K562 treated with DMSO at 1 percent for 12 hours (cell line): Measurements from ENCODE around the gene NGEF. TPM values are rescaled to one million over a fixed set of nuclear protein-coding genes. Genes with fewer than 3 reads are reported as not detected.

ENCODE experiments used
- total RNA-seq: library from RNA; unstranded; fragments of 300-600 nt; gene quantifications from 2 replicates; pipeline ENCODE4 v1.2.3, GENCODE V29; 2022; ENCODE audit not compliant: insufficient read depth

The NGEF gene, protein sequence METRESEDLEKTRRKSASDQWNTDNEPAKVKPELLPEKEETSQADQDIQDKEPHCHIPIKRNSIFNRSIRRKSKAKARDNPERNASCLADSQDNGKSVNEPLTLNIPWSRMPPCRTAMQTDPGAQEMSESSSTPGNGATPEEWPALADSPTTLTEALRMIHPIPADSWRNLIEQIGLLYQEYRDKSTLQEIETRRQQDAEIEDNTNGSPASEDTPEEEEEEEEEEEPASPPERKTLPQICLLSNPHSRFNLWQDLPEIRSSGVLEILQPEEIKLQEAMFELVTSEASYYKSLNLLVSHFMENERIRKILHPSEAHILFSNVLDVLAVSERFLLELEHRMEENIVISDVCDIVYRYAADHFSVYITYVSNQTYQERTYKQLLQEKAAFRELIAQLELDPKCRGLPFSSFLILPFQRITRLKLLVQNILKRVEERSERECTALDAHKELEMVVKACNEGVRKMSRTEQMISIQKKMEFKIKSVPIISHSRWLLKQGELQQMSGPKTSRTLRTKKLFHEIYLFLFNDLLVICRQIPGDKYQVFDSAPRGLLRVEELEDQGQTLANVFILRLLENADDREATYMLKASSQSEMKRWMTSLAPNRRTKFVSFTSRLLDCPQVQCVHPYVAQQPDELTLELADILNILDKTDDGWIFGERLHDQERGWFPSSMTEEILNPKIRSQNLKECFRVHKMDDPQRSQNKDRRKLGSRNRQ
- not detected in 2 replicates for total RNA-seq

DNA sequence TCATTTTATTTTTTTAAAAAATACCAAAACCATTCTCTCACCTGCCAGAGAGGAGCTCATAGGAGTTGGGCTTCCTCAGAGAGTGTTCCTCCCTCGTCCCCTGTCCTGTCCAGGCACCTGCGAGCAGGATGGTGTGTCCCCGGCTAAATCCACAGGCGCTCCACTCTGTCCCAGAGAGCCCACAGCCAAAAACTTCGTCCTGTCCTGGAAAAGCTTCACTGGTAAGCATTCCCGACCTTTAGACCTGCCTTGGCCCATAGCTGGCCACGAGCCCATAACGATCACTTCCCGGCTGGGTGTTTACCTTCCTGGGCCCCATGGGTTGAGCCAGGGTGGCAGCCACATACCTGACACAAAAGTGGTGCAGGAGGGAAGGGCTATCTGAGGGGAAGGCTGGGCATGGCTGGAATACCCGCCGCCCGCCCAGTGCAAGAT, at the start of gene NGEF:
NGEF (minus strand) TSS at position 230 of the 435 bp plus-strand sequence. CDS start 38,366 bp downstream, outside the sequence.

DNA sequence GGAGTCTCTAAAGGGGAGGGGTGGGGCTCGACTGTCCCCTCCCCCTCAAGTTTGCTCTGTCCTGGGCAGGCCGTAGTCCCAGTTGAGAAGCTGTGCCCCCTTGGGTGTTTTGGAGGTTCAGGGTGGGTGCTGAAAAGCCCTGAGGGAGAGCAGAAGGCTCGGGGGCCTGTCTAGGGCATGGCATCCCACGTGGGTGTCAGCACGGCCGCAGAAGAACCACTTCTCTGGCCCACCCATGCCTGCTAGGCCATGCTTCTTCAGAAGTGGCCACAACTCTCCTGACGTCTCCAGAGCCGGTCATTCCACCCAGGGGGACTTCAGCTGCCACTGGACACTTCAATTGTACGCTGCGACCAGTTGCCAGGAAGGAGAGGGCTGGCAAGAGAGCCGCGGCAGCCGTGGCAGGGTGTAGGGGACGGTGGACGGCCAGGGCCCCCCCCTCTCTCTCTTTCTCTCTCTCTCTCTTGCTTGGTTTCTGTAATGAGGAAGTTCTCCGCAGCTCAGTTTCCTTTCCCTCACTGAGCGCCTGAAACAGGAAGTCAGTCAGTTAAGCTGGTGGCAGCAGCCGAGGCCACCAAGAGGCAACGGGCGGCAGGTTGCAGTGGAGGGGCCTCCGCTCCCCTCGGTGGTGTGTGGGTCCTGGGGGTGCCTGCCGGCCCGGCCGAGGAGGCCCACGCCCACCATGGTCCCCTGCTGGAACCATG, 46.9 kb upstream of the NGEF start, which contains the start of gene INPP5D:
INPP5D (plus strand) TSS at position 546 of the 704 bp plus-strand sequence; CDS start at position 683, 137 bp downstream.

DNA sequence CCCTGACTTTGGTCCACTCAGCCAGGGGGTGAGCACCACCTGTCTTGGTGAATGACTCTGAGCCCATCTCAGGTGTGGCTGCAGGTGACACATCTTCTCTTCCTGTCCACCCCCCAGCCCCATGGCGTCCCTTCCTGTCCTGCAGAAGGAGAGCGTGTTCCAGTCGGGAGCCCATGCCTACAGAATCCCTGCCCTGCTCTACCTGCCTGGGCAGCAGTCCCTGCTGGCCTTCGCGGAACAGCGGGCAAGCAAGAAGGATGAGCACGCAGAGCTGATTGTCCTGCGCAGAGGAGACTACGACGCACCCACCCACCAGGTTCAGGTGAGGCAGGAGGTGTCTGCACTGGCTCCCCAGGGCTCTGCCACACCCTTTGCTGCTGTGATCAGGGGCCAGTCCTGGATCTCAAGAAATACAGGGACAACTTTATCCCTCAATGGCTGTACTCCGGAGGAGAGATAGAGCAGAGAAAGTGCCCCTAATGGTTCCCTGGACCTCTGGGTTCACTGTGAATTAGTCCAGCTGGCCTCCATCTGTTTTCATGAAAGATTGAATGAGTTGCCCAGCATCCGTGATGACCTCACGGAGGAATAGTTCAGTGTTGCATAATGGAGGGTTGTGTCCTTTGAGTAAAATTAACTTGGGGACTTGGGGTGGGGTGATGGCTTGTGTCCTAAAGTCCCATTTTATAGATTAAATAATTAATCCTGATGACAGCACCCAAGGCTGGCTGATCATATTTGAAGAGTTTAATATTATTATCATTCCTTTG, 19.7 kb upstream of the NGEF start, which contains the start of gene NEU2:
NEU2 (plus strand) TSS at position 122 of the 770 bp plus-strand sequence; CDS start at position 122, 0 bp downstream.

DNA sequence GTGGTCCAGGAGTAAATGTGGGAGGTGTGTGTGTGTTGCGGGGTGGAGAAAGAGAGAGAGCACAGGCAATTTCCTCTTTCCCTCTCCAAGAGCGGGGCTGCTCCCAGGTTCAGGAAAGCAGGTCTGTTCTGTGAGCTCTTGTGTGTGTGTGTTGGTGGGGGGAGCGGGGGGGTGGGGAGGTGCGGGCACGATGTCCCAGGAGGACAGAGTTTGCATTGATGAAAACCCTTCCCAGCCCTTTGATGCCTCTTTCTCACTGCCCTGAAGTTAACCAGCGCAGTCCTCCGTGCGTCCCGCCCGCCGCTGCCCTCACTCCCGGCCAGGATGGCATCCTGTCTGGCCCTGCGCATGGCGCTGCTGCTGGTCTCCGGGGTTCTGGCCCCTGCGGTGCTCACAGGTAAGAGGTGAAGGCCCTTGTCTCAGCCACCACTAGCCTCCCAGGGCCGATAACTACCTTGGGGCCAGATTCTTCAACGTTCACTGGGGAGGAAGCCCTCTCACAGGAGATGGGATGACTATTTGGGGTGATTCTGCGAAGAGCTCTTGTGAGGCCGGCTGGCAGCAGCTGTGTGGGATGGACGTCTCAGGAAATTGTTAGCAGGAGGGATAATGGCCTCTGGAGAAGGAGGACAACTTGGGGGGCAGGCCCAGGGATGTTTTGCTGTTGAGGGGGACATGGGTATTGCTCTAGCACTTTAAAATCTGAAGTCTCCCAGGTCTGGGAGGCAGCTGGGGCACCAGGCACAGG, 142.9 kb downstream of the NGEF start, which contains the start of gene SNORC:
SNORC (plus strand) TSS at position 247 of the 748 bp plus-strand sequence; CDS start at position 325, 78 bp downstream.

Other genes starting within 250 kb of the NGEF start
- not detected in 2 replicates for gene KCNJ13, start 236.7 kb downstream of the NGEF start, total RNA-seq
- 3.3 and 4.4 TPM in 2 replicates for gene SNORC, start 143.0 kb downstream of the NGEF start, total RNA-seq
- not detected in 2 replicates for gene NEU2, start 19.4 kb upstream of the NGEF start, total RNA-seq
- gene INPP5D, start 47.1 kb upstream of the NGEF start, total RNA-seq, result 2.8 and 8.8 TPM in 2 replicates
- gene ATG16L1, start 238.4 kb upstream of the NGEF start, total RNA-seq, result 12.1 and 18.3 TPM in 2 replicates